Activated T-cell treated with anti-CD3 and anti-CD28 coated beads for 48 hours (primary cell): ENCODE measurements around the gene PRDM12.

ENCODE experiments used
- DNase-seq: peaks from one replicate; pipeline ENCODE4 v3.0.0-alpha.2; 2020; ENCODE audit warnings: low read depth

The PRDM12 gene

GRCh38 chr9:130689937-130690700, 25.7 kb downstream of the PRDM12 start:
- no peak for DNase-seq

DNA sequence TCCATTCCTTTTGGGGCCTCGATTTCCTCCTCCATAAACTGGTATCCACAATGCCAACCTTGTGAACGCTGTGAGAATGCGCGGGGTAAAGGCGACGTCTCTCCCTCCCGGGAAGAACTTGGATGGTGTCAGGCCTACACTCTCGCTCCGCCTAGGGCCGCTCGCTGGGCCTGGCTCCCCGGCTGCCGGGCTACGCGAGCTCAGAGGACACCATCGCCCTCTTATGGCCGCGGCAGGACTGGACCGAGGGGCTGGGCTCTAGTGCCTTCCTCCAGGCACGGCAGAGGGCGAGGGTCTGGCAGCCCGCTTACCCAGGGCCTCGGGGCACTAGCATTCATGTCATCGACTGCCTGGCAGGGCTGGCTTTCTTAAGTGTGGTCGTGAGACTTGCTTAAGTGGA, 27.9 kb downstream of the PRDM12 start:
- DNase-seq = no peak

GRCh38 chr9:130693101-130693425, 28.7 kb downstream of the PRDM12 start:
- no peak for DNase-seq

DNA sequence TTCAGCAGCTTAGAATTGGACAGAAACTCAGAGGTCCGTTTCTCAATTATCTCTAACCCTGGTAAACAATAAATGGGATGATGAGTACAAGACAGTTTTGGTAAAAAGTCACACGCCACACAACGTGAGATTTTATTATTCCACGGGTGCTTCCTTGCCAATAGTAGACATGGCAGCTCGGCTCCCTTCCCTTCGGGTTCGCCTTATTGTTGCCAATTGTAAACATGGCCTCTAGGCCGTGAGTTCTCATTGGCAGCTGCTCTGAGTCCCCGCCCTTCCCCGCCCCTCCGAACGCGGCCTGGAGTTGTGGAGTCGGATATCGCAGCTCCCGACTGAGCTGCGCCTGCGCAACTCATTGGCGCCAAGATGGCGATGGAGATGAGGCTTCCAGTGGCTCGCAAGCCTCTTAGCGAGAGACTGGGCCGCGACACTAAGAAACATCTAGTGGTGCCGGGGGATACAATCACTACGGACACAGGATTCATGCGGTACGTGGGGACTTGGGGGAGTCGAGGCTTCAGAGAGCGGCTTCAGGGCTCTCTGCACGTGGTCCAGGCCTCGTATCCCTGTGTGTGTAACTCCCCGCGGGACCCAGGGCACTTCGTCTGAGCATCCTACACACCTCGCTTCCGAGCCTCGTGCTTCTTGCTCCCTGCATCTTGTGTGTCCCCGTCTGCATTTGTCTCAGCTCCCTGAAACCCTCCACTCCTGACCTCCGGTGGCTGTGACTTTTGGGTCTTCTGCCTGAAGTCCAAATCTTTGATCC, 29.2 kb downstream of the PRDM12 start, which contains the start of gene EXOSC2:
EXOSC2 (plus strand) TSS at position 355 of the 766 bp plus-strand sequence; CDS start at position 367, 12 bp downstream.
- DNase-seq = peak; percentile 95

DNA sequence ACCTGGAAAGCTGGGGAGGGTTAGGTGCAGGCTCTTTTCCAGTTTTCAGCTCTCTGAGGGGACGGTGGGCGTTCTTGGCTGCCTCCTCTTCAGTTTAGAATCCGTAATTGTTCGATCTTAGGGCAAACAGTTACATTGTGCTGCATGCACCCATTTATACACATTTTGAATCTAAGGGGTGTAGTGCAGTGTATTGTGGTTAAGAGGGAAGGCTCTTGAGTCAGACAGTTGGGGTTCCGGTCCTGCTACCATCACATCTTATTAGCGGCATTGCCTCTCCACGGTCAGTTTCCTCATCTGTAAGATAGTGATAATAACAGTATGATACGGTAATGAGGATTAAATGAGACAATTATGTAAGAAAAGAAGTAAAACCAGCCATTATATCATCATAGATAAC, 29.8 kb downstream of the PRDM12 start:
- no peak for DNase-seq

DNA sequence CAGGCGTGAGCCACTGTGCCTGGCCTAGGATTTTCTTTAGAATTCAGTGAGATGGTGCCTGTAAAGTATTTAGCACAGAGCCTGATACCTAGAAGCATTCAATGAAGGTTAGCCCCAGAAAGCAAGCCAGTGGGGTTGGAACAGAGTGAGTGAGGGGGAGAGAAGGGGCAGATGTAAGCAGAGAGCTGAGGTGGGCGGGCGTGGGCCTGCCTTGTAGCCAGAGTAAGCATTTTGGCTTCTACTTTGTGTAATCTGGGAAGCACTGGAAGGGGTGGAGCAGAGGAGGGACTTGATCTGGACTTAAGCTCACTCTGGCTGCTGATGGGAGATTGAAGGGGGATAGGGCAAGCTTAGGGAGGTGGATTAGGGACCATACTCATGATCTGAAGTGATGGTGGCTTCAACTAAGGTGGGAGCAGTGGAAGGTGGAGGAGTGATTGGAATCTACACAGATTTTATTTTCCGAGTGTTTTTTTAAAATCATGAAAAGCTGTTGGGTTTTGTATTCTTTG, 31.8 kb downstream of the PRDM12 start:
- no peak for DNase-seq

DNA sequence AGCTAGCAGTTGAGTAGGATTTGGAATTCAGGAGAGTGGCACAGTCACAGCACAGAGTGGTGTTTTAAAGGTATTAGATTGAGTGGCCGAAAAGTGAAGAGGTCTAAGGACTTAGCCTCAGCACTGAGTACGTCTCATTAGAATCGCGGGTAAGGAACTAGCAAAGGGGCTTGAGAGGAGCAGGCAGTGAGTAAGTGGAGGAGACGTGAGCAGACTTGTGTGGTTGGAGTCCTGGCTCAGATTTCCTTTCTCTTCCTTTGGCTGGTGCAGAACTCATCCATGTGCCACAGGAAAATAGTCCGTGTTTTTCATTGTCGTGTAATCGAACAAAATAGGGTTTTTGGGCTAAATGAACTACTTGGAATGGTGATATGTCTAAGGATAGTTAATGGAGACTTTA, 32.6 kb downstream of the PRDM12 start:
- no peak for DNase-seq

- no peak for DNase-seq
These were observed 34.1 kb downstream of the PRDM12 start for GRCh38 chr9:130698514-130698913.

GRCh38 chr9:130699047-130699446, 34.7 kb downstream of the PRDM12 start:
- DNase-seq = no peak

DNA sequence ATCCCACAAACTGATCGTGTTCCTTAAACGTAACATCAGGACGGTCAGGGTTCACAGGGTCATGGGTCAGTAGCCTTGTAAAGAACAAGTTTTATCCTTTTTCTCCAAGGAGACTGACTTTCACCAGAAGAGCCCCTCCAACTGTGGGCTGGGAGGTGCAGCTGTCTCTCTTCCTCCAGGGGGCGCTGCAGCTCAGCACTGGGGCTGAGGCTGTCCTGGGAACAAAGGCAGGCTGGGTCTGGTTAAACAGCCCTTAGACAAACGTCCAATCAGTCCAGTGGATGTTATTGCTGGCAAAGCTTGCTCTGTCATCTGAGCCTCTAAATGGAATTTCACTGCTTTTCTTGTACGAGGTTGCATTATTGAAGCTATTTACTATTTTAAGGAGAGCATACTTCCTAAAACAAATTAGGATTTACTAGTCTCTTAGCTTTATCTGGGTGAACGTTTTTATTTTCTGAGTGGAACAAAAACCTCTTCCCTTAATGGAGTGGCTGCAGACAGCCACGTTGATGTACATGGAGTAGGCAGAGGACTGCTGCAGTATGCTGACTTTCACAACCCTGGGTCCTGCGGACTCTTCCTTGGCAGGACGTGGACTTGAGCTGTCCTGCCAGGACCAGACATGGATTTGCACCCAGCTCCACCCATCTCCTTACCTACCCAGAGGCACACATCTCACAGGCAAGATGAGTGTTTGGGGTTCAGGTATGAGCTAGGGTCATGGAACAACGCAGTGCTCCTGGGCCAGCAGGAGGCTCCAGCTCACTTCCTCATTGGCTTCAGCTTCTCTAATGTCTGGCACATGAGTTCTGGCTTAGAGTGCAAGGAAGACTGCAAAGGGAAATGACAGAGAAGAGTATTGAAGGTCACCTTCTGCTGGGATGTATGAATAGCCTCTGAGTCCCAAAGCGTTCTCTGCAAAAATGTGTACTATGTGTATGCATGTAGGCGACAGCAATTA, 36.9 kb downstream of the PRDM12 start:
- peak; percentile 62 for DNase-seq

- no peak for DNase-seq
These were observed 39.1 kb downstream of the PRDM12 start for GRCh38 chr9:130703501-130703900.

GRCh38 chr9:130707225-130707976, 43.0 kb downstream of the PRDM12 start:
- no peak for DNase-seq

DNA sequence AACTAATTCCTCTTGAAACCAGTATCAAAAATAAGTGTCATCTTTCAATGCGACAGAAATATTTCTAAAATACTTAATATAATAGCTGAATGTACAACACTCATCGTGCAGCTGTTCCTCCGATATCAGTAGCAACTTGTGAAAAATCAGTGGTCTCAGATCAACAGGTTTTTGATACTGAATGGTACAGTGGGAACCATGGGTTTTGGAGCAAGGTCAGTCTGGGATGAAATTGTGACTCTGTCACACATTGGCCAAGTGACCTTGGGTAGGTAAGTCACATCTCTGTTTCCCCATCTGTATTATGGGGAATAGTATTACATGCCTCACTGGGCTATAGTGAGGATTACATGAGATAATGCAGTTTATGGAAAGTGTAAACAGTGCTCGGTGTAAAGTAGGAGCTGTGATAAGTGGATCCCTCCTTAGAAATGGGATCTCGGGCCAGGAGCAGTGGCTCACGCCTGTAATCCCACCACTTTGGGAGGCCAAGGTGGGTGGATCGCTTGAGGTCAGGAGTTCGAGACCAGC, 46.5 kb downstream of the PRDM12 start:
- no peak for DNase-seq

DNA sequence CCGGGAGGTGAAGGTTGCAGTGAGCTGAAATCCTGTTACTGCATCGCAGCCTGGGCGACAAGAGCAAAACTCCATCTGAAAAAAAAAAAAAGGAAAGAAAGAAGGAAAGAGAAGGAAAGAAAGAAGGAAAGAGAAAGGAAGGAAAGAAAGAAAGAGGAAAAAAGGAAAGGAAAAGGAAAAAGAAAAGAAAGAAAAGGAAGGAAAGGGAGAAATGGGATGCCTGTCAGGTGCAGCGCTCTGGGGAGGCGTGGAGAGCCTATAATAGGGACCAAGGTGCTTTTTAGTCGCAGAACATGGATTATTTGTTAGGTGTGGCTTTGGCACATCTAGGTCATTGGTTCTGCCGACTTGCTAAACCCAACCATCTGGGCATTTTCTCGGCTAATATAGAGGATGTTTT, 47.1 kb downstream of the PRDM12 start:
- DNase-seq = no peak

DNA sequence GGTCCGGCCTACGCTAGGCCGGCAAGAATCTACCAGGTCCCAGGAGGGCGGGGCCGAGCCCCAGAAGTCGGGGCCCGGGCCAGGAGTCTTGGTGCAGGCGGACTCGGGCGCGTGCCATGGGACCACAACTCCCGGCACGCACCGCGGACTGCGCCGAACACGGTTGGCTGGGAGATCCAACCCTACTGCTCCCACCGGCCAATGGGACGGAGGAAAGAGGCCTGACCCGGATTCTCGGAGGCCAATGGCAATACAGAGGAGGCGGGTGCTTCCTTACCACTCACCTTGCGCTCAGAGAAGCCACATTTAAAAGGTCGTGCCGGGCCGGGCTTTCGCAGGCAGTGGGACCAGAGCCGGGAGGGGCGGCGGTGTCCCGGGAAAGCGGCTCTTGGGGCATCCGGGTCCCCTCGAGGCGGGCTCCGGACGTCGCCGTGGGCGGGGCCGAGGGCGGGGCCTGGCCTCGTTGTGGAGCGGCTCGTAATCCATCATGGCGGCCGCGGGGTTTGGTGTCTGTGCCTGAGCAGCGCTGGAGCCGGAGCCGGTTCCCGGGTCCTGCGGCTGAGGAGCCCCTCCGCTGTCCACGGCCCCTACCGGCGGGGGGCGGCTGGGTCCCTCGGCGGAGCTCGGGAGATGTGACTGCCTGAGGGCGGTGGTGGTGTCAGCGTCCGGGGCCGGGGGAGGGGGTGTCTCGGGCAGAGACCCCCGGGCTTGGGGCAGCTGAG, 48.3 kb downstream of the PRDM12 start:
- peak; percentile 93 for DNase-seq

- DNase-seq = no peak
These were observed 49.0 kb downstream of the PRDM12 start for GRCh38 chr9:130713286-130713960.

DNA sequence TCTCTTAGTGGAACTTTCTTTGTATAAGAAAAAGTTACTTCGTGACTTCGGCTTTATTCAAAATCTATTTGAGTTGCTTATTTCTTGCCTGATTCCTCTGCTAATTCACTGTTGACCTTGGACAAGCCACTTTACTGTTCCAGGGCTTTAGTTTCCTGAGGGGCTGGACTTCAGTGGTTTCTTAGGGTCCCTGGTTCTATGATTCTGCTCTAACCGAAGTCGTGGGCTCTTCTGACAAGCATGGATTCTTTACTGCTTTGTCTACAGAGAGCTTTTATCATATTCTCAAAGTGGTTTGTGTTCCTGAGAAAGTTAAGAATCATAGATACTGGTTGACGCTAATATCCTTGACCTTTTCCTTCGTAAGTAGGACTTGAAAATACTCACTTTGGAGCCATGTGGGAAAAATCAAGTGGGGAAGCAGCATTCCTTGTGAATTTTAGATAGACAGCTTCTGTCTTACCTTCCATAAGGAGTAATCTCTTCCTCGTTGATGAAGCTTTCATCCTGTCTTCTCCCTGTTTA, 50.3 kb downstream of the PRDM12 start:
- no peak for DNase-seq

DNA sequence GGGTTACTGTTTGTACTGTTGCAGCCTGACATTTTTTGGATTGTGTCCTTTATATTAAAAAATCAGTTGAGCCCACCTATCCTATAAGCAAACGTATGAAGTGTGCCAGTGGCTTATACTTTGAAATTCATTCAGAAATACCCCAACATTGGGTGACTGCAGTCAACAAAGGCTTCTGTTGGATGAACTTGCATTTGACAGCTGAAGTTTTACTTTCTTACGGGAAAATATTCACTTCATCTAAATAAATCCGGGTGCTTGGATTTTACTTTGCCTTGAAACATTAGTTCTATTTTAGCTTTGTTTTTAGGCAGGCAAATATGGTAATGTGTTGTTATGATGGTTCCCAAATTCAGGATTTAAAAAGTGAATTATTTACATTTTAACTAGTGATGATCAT, 50.9 kb downstream of the PRDM12 start:
- no peak for DNase-seq

DNA sequence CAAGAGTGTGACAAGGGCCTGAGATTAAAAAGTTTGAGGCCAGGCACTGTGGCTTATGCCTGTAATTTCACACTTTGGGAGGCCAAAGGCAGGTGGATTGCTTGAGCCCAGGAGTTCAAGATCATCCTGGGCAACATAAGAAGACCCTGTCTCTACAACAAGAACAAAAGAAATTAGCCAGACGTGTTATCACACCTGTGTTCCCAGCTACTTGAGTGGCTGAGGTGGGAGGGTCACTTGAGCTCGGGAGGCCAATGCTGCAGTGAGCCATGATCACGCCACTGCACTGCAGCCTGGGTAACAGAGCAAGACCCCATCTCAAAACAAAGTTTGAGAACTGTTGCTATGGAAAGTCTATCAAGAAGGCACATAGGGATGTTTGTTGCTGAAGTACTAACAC, 54.2 kb downstream of the PRDM12 start:
- no peak for DNase-seq

- DNase-seq = no peak
These were observed 56.4 kb downstream of the PRDM12 start for GRCh38 chr9:130720762-130721161.
